GM18909 (cell line): ENCODE measurements around the gene PWP1.
"Not testable (repeated sequence)": the region's sequence is repeated elsewhere in the genome, so short reads cannot be mapped to it uniquely, and the experiment has no call there.

Experiments
- ATAC-seq: cut with Tn5 transposase; IDR thresholded peaks from one replicate; pipeline ENCODE4 v1.9.1; 2021; ENCODE audit warnings: mild to moderate bottlenecking; ENCODE audit not compliant: unreplicated experiment, poor library complexity

Gene PWP1

GRCh38 chr12:107667464-107667863 is 18.1 kb upstream of the PWP1 start:
- no peak for ATAC-seq

- no peak for ATAC-seq
Measured at GRCh38 chr12:107668320-107669098, 17.1 kb upstream of the PWP1 start.

GRCh38 chr12:107669946-107670345 is 15.7 kb upstream of the PWP1 start:
- no peak for ATAC-seq

- ATAC-seq: no peak
Measured at GRCh38 chr12:107670999-107671643, 14.5 kb upstream of the PWP1 start.

- ATAC-seq: no peak
Measured at GRCh38 chr12:107677671-107678070, 7.9 kb upstream of the PWP1 start.

GRCh38 chr12:107679336-107679735 is 6.3 kb upstream of the PWP1 start:
- no peak for ATAC-seq

GRCh38 chr12:107681455-107681835 is 4.2 kb upstream of the PWP1 start:
- no peak for ATAC-seq

GRCh38 chr12:107681836-107682820 is 3.5 kb upstream of the PWP1 start:
- ATAC-seq: no peak

GRCh38 chr12:107684029-107684795 is 1.4 kb upstream of the PWP1 start:
- ATAC-seq: no peak

- no peak for ATAC-seq
Measured at GRCh38 chr12:107684990-107685359, 624 bp upstream of the PWP1 start.

GRCh38 chr12:107695772-107696171 is 10.2 kb downstream of the PWP1 start:
- not testable (repeated sequence) for ATAC-seq

GRCh38 chr12:107702106-107702505 is 16.5 kb downstream of the PWP1 start:
- no peak for ATAC-seq

- no peak for ATAC-seq
Measured at GRCh38 chr12:107704041-107704440, 18.4 kb downstream of the PWP1 start.

- ATAC-seq: not testable (repeated sequence)
Measured at GRCh38 chr12:107705522-107705921, 19.9 kb downstream of the PWP1 start.

- ATAC-seq: no peak
Measured at GRCh38 chr12:107715780-107716179, 30.2 kb downstream of the PWP1 start.

- no peak for ATAC-seq
Measured at GRCh38 chr12:107718606-107719005, 33.0 kb downstream of the PWP1 start.

GRCh38 chr12:107727327-107727726 is 41.7 kb downstream of the PWP1 start:
- not testable (repeated sequence) for ATAC-seq

GRCh38 chr12:107727742-107728141 is 42.1 kb downstream of the PWP1 start:
- ATAC-seq: not testable (repeated sequence)

GRCh38 chr12:107730618-107731341 is 45.2 kb downstream of the PWP1 start:
- ATAC-seq: no peak
